HepG2 (cell line): ENCODE data around the gene ATG2A. TPM values are rescaled to one million over a fixed set of nuclear protein-coding genes. Genes with fewer than 3 reads are reported as not detected.

Experiments
- BRD4 ChIP-seq: sonication (generic); formaldehyde crosslinking; IDR thresholded peaks from 2 replicates; pipeline ENCODE4 v1.4.0; 2020; ENCODE audit warnings: missing genetic modification reagents
- FOSL1 ChIP-seq: sonication (generic); formaldehyde crosslinking; IDR thresholded peaks from 2 replicates; pipeline ENCODE4 v1.9.0; 2021; ENCODE audit warnings: missing genetic modification reagents, borderline replicate concordance
- HDAC2 ChIP-seq: sonication (generic); formaldehyde crosslinking; IDR thresholded peaks from 2 replicates; pipeline ENCODE4 v1.4.0; 2020; ENCODE audit warnings: missing genetic modification reagents
- HIVEP1 ChIP-seq: sonication (generic); formaldehyde crosslinking; IDR thresholded peaks from 2 replicates; pipeline ENCODE4 v1.4.0; 2020; ENCODE audit warnings: mild to moderate bottlenecking, missing genetic modification reagents
- KAT8 ChIP-seq: IDR thresholded peaks from 2 replicates; pipeline ENCODE4 v1.6.1; 2016; ENCODE audit warnings: missing genetic modification reagents, missing compliant biosample characterization
- MYNN ChIP-seq: sonication (generic); formaldehyde crosslinking; IDR thresholded peaks from 2 replicates; pipeline ENCODE4 v1.4.0; 2020; ENCODE audit warnings: mild to moderate bottlenecking, low read depth, missing genetic modification reagents
- NONO ChIP-seq, 2 experiments: fragments of 450-650 bp in 1 of 2; sonication (generic) in 1 of 2; formaldehyde crosslinking in 1 of 2; IDR thresholded peaks in 1 of 2; conservative IDR thresholded peaks in 1 of 2; 2 replicates each; pipeline versions ENCODE4 v1.6.1 to v1.8.0; 2017 to 2022; ENCODE audit warnings: mild to moderate bottlenecking in 1 of 2, missing genetic modification reagents in 1 of 2, moderate library complexity in 1 of 2
- PAWR ChIP-seq: sonication (generic); formaldehyde crosslinking; IDR thresholded peaks from 2 replicates; pipeline ENCODE4 v1.4.0; 2020; ENCODE audit warnings: missing genetic modification reagents, mild to moderate bottlenecking, borderline replicate concordance
- SP5 ChIP-seq: IDR thresholded peaks from 2 replicates; pipeline ENCODE4 v1.6.1; 2016; ENCODE audit warnings: low read depth, borderline replicate concordance
- TEAD3 ChIP-seq: optimal IDR thresholded peaks from 2 replicates; pipeline ENCODE3; 2016; ENCODE audit warnings: borderline replicate concordance
- ZBTB3 ChIP-seq: sonication (generic); formaldehyde crosslinking; IDR thresholded peaks from 2 replicates; pipeline ENCODE4 v1.4.0; 2020; ENCODE audit warnings: low read depth, mild to moderate bottlenecking, moderate library complexity, missing genetic modification reagents, borderline replicate concordance
- ZMYM3 ChIP-seq: sonication (generic); formaldehyde crosslinking; IDR thresholded peaks from 2 replicates; pipeline ENCODE4 v1.5.1; 2020; ENCODE audit warnings: mild to moderate bottlenecking, missing genetic modification reagents
- ZNF251 ChIP-seq: sonication (generic); formaldehyde crosslinking; IDR thresholded peaks from 2 replicates; pipeline ENCODE4 v1.9.0; 2021; ENCODE audit warnings: mild to moderate bottlenecking, missing genetic modification reagents
- ZNF496 ChIP-seq: sonication (generic); formaldehyde crosslinking; IDR thresholded peaks from 2 replicates; pipeline ENCODE4 v1.8.1; 2023; ENCODE audit warnings: mild to moderate bottlenecking, moderate library complexity, missing genetic modification reagents; ENCODE audit not compliant: insufficient replicate concordance
- ZNF550 ChIP-seq: sonication (generic); formaldehyde crosslinking; IDR thresholded peaks from 2 replicates; pipeline ENCODE4 v1.4.0; 2020; ENCODE audit warnings: mild to moderate bottlenecking, missing genetic modification reagents, borderline replicate concordance
- ZNF556 ChIP-seq: sonication (generic); formaldehyde crosslinking; IDR thresholded peaks from 2 replicates; pipeline ENCODE4 v1.4.0; 2020; ENCODE audit warnings: mild to moderate bottlenecking, missing genetic modification reagents, borderline replicate concordance
- ZNF570 ChIP-seq: sonication (generic); formaldehyde crosslinking; IDR thresholded peaks from 2 replicates; pipeline ENCODE4 v1.4.0; 2020; ENCODE audit warnings: mild to moderate bottlenecking, missing genetic modification reagents, borderline replicate concordance
- ZNF761 ChIP-seq: sonication (generic); formaldehyde crosslinking; conservative IDR thresholded peaks from 2 replicates; pipeline ENCODE4 v1.4.0; 2020; ENCODE audit warnings: mild to moderate bottlenecking, missing genetic modification reagents
- ZNF788 ChIP-seq: sonication (generic); formaldehyde crosslinking; IDR thresholded peaks from 2 replicates; pipeline ENCODE4 v1.5.0; 2020; ENCODE audit warnings: mild to moderate bottlenecking, missing genetic modification reagents, borderline replicate concordance
- ZNF816 ChIP-seq: sonication (generic); formaldehyde crosslinking; IDR thresholded peaks from 2 replicates; pipeline ENCODE4 v1.8.0; 2022; ENCODE audit warnings: missing genetic modification reagents, mild to moderate bottlenecking, borderline replicate concordance
- polyA plus RNA-seq, 8 experiments: library from polyadenylated mRNA; depleted of rRNA in 3 of 8; stranded (reverse) in 7 of 8; unstranded in 1 of 8; fragments of >200 nt; fragmentation: Illumina TruSeq in 4 of 8; extraction: Trizol in 4 of 8; gene quantifications; 2 replicates each; pipeline versions ENCODE4 v1.2.1 to v1.2.3, GENCODE V29; 2011 to 2016; ENCODE audit warnings: low read depth in 4 of 8, missing spikeins in 1 of 8, mixed read lengths in 1 of 8; ENCODE audit not compliant: insufficient read depth in 1 of 8
- total RNA-seq, 5 experiments: library from RNA; depleted of rRNA; stranded (reverse); fragments of >200 nt; fragmentation: Illumina TruSeq; extraction: Trizol; gene quantifications; 2 replicates each; pipeline ENCODE4 v1.2.3, GENCODE V29; 2016; ENCODE audit warnings: low read depth in 1 of 5
- TF ChIP-seq, protein P1 (sequence below): sonication (generic); formaldehyde crosslinking; IDR thresholded peaks from 2 replicates; pipeline ENCODE4 v1.4.0; 2020; ENCODE audit warnings: low read depth, missing genetic modification reagents
- TF ChIP-seq, protein P2 (sequence below), 2 experiments: sonication (generic) in 1 of 2; formaldehyde crosslinking in 1 of 2; IDR thresholded peaks; 2 replicates each; pipeline versions ENCODE4 v1.4.0 to v1.6.1; 2016 to 2020; ENCODE audit warnings: borderline replicate concordance in 1 of 2, low read depth in 1 of 2, mild to moderate bottlenecking in 1 of 2, missing genetic modification reagents in 1 of 2
- TF ChIP-seq, protein P3 (sequence below): IDR thresholded peaks from 2 replicates; pipeline ENCODE4 v1.6.1; 2012; ENCODE audit warnings: inconsistent platforms

The ATG2A gene
- total and polyA plus RNA-seq, 2 of the 13 experiments (the other 11 are each of a cell fraction or from before 2014, with no cell fraction given) = 6.7 to 8.0 TPM

GRCh38 chr11:64876835-64877341 is 40.1 kb downstream of the ATG2A start (continued):
- TF ChIP-seq, protein P1, sequence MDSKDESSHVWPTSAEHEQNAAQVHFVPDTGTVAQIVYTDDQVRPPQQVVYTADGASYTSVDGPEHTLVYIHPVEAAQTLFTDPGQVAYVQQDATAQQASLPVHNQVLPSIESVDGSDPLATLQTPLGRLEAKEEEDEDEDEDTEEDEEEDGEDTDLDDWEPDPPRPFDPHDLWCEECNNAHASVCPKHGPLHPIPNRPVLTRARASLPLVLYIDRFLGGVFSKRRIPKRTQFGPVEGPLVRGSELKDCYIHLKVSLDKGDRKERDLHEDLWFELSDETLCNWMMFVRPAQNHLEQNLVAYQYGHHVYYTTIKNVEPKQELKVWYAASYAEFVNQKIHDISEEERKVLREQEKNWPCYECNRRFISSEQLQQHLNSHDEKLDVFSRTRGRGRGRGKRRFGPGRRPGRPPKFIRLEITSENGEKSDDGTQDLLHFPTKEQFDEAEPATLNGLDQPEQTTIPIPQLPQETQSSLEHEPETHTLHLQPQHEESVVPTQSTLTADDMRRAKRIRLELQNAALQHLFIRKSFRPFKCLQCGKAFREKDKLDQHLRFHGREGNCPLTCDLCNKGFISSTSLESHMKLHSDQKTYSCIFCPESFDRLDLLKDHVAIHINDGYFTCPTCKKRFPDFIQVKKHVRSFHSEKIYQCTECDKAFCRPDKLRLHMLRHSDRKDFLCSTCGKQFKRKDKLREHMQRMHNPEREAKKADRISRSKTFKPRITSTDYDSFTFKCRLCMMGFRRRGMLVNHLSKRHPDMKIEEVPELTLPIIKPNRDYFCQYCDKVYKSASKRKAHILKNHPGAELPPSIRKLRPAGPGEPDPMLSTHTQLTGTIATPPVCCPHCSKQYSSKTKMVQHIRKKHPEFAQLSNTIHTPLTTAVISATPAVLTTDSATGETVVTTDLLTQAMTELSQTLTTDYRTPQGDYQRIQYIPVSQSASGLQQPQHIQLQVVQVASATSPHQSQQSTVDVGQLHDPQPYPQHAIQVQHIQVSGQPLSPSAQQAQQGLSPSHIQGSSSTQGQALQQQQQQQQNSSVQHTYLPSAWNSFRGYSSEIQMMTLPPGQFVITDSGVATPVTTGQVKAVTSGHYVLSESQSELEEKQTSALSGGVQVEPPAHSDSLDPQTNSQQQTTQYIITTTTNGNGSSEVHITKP (CRISPR knock-in tag) = no peak; the same call in 1 of the 2 replicates
- peak; percentile 60 for TF ChIP-seq TEAD3 (CRISPR knock-in tag)
- TF ChIP-seq ZNF788 (CRISPR knock-in tag) = no peak
- TF ChIP-seq BRD4 = no peak
- TF ChIP-seq ZNF761 (CRISPR knock-in tag) = no peak
- TF ChIP-seq FOSL1 (CRISPR knock-in tag) = no peak
- no peak for TF ChIP-seq KAT8 (CRISPR knock-in tag)
- TF ChIP-seq ZNF550 (CRISPR knock-in tag) = no peak
- TF ChIP-seq, protein P2, sequence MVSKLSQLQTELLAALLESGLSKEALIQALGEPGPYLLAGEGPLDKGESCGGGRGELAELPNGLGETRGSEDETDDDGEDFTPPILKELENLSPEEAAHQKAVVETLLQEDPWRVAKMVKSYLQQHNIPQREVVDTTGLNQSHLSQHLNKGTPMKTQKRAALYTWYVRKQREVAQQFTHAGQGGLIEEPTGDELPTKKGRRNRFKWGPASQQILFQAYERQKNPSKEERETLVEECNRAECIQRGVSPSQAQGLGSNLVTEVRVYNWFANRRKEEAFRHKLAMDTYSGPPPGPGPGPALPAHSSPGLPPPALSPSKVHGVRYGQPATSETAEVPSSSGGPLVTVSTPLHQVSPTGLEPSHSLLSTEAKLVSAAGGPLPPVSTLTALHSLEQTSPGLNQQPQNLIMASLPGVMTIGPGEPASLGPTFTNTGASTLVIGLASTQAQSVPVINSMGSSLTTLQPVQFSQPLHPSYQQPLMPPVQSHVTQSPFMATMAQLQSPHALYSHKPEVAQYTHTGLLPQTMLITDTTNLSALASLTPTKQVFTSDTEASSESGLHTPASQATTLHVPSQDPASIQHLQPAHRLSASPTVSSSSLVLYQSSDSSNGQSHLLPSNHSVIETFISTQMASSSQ (IDR thresholded peaks at IDR 0.05; ENCODE audit: low read depth) = no peak
- TF ChIP-seq, protein P2 (CRISPR knock-in tag; IDR thresholded peaks at IDR 0.05; ENCODE audit: borderline replicate concordance) = no peak
- no peak for TF ChIP-seq HIVEP1 (CRISPR knock-in tag)
- TF ChIP-seq NONO (IDR thresholded peaks at IDR 0.05) = no peak
- TF ChIP-seq NONO (CRISPR knock-in tag; conservative IDR thresholded peaks at IDR 0.05) = no peak
- no peak for TF ChIP-seq ZNF570 (CRISPR knock-in tag)
- TF ChIP-seq ZNF251 (CRISPR knock-in tag) = no peak
- no peak for TF ChIP-seq MYNN (CRISPR knock-in tag)
- no peak for TF ChIP-seq ZNF816 (CRISPR knock-in tag)
- peak; percentile 63 for TF ChIP-seq SP5 (CRISPR knock-in tag)
- no peak for TF ChIP-seq HDAC2 (CRISPR knock-in tag)
- TF ChIP-seq, protein P3, sequence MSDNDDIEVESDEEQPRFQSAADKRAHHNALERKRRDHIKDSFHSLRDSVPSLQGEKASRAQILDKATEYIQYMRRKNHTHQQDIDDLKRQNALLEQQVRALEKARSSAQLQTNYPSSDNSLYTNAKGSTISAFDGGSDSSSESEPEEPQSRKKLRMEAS = no peak
- no peak for TF ChIP-seq ZBTB3 (CRISPR knock-in tag)
- TF ChIP-seq PAWR (CRISPR knock-in tag) = no peak
- TF ChIP-seq ZMYM3 (CRISPR knock-in tag) = no peak
- TF ChIP-seq ZNF496 (CRISPR knock-in tag) = no peak
- TF ChIP-seq ZNF556 = no peak
